Measurements from ENCODE around the gene SMLR1.

Gene SMLR1

GRCh38 chr6:130825772-130826441 lies 1.3 kb upstream of the SMLR1 start:
- DNase-seq: no peak

GRCh38 chr6:130826442-130827246 lies 562 bp upstream of the SMLR1 start:
- no peak for DNase-seq

- DNase-seq: no peak
Measured at GRCh38 chr6:130829333-130829910, 2.2 kb downstream of the SMLR1 start.

GRCh38 chr6:130831607-130832006 lies 4.4 kb downstream of the SMLR1 start:
- DNase-seq: no peak

GRCh38 chr6:130833569-130833968 lies 6.4 kb downstream of the SMLR1 start:
- no peak for DNase-seq

- no peak for DNase-seq
Measured at GRCh38 chr6:130834482-130835251, 7.5 kb downstream of the SMLR1 start.

- no peak for DNase-seq
Measured at GRCh38 chr6:130836055-130836640, 8.9 kb downstream of the SMLR1 start.

GRCh38 chr6:130837067-130837466 lies 9.9 kb downstream of the SMLR1 start:
- no peak for DNase-seq

GRCh38 chr6:130838250-130838860 lies 11.1 kb downstream of the SMLR1 start:
- DNase-seq: no peak

- no peak for DNase-seq
Measured at GRCh38 chr6:130838951-130839350, 11.7 kb downstream of the SMLR1 start.

- DNase-seq: no peak
Measured at GRCh38 chr6:130839379-130839778, 12.2 kb downstream of the SMLR1 start.

GRCh38 chr6:130840050-130840449 lies 12.8 kb downstream of the SMLR1 start:
- no peak for DNase-seq

- DNase-seq: no peak
Measured at GRCh38 chr6:130841128-130841728, 14.0 kb downstream of the SMLR1 start.

GRCh38 chr6:130843575-130844320 lies 16.5 kb downstream of the SMLR1 start:
- no peak for DNase-seq

- DNase-seq: no peak
Measured at GRCh38 chr6:130846501-130846900, 19.3 kb downstream of the SMLR1 start.

GRCh38 chr6:130847001-130847910 lies 20.1 kb downstream of the SMLR1 start:
- no peak for DNase-seq

- DNase-seq: peak; percentile 50
Measured at GRCh38 chr6:130848945-130849344, 21.7 kb downstream of the SMLR1 start.

- no peak for DNase-seq
Measured at GRCh38 chr6:130849594-130849993, 22.4 kb downstream of the SMLR1 start.

- DNase-seq: no peak
Measured at GRCh38 chr6:130851026-130851425, 23.8 kb downstream of the SMLR1 start.
